HG02588 (cell line): Measurements from ENCODE around the gene APOL1.
"Not testable (repeated sequence)": the region's sequence is repeated elsewhere in the genome, so short reads cannot be mapped to it uniquely, and the experiment has no call there.

Experiments used
- ATAC-seq: cut with Tn5 transposase; IDR thresholded peaks from one replicate; pipeline ENCODE4 v1.9.1; 2021; ENCODE audit warnings: mild to moderate bottlenecking, moderate library complexity; ENCODE audit not compliant: unreplicated experiment

Gene APOL1

GRCh38 chr22:36225333-36225922 is 27.5 kb upstream of the APOL1 start:
- no peak for ATAC-seq

GRCh38 chr22:36226189-36226588 is 26.7 kb upstream of the APOL1 start:
- ATAC-seq, result no peak

GRCh38 chr22:36227396-36227795 is 25.5 kb upstream of the APOL1 start:
- ATAC-seq, result no peak

GRCh38 chr22:36227806-36228205 is 25.1 kb upstream of the APOL1 start:
- ATAC-seq, result no peak

- ATAC-seq, result not testable (repeated sequence)
Observed at GRCh38 chr22:36228369-36228768, 24.6 kb upstream of the APOL1 start.

- ATAC-seq, result no peak
Observed at GRCh38 chr22:36228944-36229343, 24.0 kb upstream of the APOL1 start.

- not testable (repeated sequence) for ATAC-seq
Observed at GRCh38 chr22:36229649-36230048, 23.3 kb upstream of the APOL1 start.

GRCh38 chr22:36231051-36231450 is 21.9 kb upstream of the APOL1 start:
- not testable (repeated sequence) for ATAC-seq

GRCh38 chr22:36232715-36233401 is 20.1 kb upstream of the APOL1 start:
- no peak for ATAC-seq

GRCh38 chr22:36233796-36234195 is 19.1 kb upstream of the APOL1 start:
- ATAC-seq, result no peak

GRCh38 chr22:36234213-36234612 is 18.7 kb upstream of the APOL1 start:
- ATAC-seq, result no peak

GRCh38 chr22:36234919-36235318 is 18.0 kb upstream of the APOL1 start:
- ATAC-seq, result no peak

- no peak for ATAC-seq
Observed at GRCh38 chr22:36235585-36235984, 17.3 kb upstream of the APOL1 start.

- no peak for ATAC-seq
Observed at GRCh38 chr22:36236388-36237319, 16.3 kb upstream of the APOL1 start.

GRCh38 chr22:36237462-36238372 is 15.2 kb upstream of the APOL1 start:
- no peak for ATAC-seq

GRCh38 chr22:36238373-36239149 is 14.4 kb upstream of the APOL1 start:
- no peak for ATAC-seq

- ATAC-seq, result no peak
Observed at GRCh38 chr22:36239150-36239400, 13.9 kb upstream of the APOL1 start.

GRCh38 chr22:36239401-36240171 is 13.3 kb upstream of the APOL1 start, which contains the start of gene APOL2:
TSS of gene APOL2 (minus strand) at chr22:36239527. CDS start at chr22:36233162, 6,365 bp downstream.
- ATAC-seq, result peak; percentile 76

- no peak for ATAC-seq
Observed at GRCh38 chr22:36243986-36244385, 8.9 kb upstream of the APOL1 start.
